Muscle of arm (tissue), 14 donors: ENCODE measurements around the gene FOLH1. TPM values are rescaled to one million over a fixed set of nuclear protein-coding genes. Genes with fewer than 3 reads are reported as not detected.
A peak's percentile ranks its signal among the peaks of the same experiment; 100 is the strongest.
"Not testable (repeated sequence)": the region's sequence is repeated elsewhere in the genome, so short reads cannot be mapped to it uniquely, and the experiment has no call there.

Experiments used
- DNase-seq: peaks from one replicate; pipeline ENCODE4 v3.0.0-alpha.2; 2013
- long read RNA-seq, 11 donors: transcript quantifications; one replicate each; lab custom pipeline, GENCODE V29; 2026
- polyA plus RNA-seq, 12 donors: library from polyadenylated mRNA; unstranded; fragments of 120-200 nt; gene quantifications; one replicate each; pipeline ENCODE4 v1.2.1, GENCODE V29; 2013; ENCODE audit not compliant: insufficient read length in 12 of 12

FOLH1 gene
- polyA plus RNA-seq: 10 to 100 TPM in 1 of 12 donors, 1 to 10 TPM in 9, under 1 TPM in 1, not detected in 1; 0.87 to 16.5 (median 2.1) TPM
- long read RNA-seq, donor 1, transcript FOLH1-201 (19 exons, 2,635 nt): major isoform, 22 of 177 reads
- long read RNA-seq, donor 1, transcript FOLH1-204 (14 exons, 1,976 nt): minor isoform, 6 of 177 reads
- long read RNA-seq, donor 1, transcript FOLH1-203 (18 exons, 2,403 nt): minor isoform, 7 of 177 reads
- long read RNA-seq, donor 1, partial matches to known transcripts: 138 of 177 reads
- long read RNA-seq, donor 1, other reads (novel, unspliced or antisense): 0 of 177 reads
- long read RNA-seq, donor 2, partial matches to known transcripts: 0 of 2 reads
- long read RNA-seq, donor 2, other reads (novel, unspliced or antisense): 0 of 2 reads
- long read RNA-seq, donor 3: 0 reads
- long read RNA-seq, donor 4: 0 reads
- long read RNA-seq, donor 5: 0 reads
- long read RNA-seq, donor 6: 0 reads
- long read RNA-seq, donor 7: 0 reads
- long read RNA-seq, donor 8: 0 reads
- long read RNA-seq, donor 9: 0 reads
- long read RNA-seq, donor 10: 0 reads
- long read RNA-seq, donor 11: 0 reads

GRCh38 chr11:49208006-49208721, at the start of gene FOLH1:
Gene FOLH1, minus strand, starts transcription at chr11:49208602. Its CDS starts 193 bp downstream, at chr11:49208409.
- peak; percentile 54 for DNase-seq

- DNase-seq: not testable (repeated sequence)
These were observed 46.7 kb upstream of the FOLH1 start for GRCh38 chr11:49255148-49255547.

- not testable (repeated sequence) for DNase-seq
These were observed 42.8 kb upstream of the FOLH1 start for GRCh38 chr11:49251212-49251611.

GRCh38 chr11:49250398-49251115, 42.2 kb upstream of the FOLH1 start:
- DNase-seq: not testable (repeated sequence)

- DNase-seq: not testable (repeated sequence)
These were observed 41.0 kb upstream of the FOLH1 start for GRCh38 chr11:49249363-49249762.

GRCh38 chr11:49233685-49234084, 25.3 kb upstream of the FOLH1 start:
- not testable (repeated sequence) for DNase-seq

- DNase-seq: not testable (repeated sequence)
These were observed 24.6 kb upstream of the FOLH1 start for GRCh38 chr11:49233019-49233418.

- DNase-seq: not testable (repeated sequence)
These were observed 23.3 kb upstream of the FOLH1 start for GRCh38 chr11:49231725-49232124.

GRCh38 chr11:49230534-49230933, 22.1 kb upstream of the FOLH1 start:
- DNase-seq: not testable (repeated sequence)

- not testable (repeated sequence) for DNase-seq
These were observed 21.6 kb upstream of the FOLH1 start for GRCh38 chr11:49230001-49230400.

- not testable (repeated sequence) for DNase-seq
These were observed 20.7 kb upstream of the FOLH1 start for GRCh38 chr11:49229136-49229535.

- not testable (repeated sequence) for DNase-seq
These were observed 16.9 kb upstream of the FOLH1 start for GRCh38 chr11:49225255-49225785.

GRCh38 chr11:49221112-49221511, 12.7 kb upstream of the FOLH1 start:
- no peak for DNase-seq

- no peak for DNase-seq
These were observed 4.7 kb upstream of the FOLH1 start for GRCh38 chr11:49213026-49213560.

GRCh38 chr11:49206999-49207398, 1.4 kb downstream of the FOLH1 start:
- DNase-seq: not testable (repeated sequence)

GRCh38 chr11:49202287-49202976, 6.0 kb downstream of the FOLH1 start:
- no peak for DNase-seq

- DNase-seq: not testable (repeated sequence)
These were observed 11.6 kb downstream of the FOLH1 start for GRCh38 chr11:49196775-49197174.

GRCh38 chr11:49196002-49196401, 12.4 kb downstream of the FOLH1 start:
- not testable (repeated sequence) for DNase-seq

- DNase-seq: not testable (repeated sequence)
These were observed 18.1 kb downstream of the FOLH1 start for GRCh38 chr11:49190287-49190686.

GRCh38 chr11:49186225-49186624, 22.2 kb downstream of the FOLH1 start:
- not testable (repeated sequence) for DNase-seq
